Adipocyte (in vitro differentiated cells): ENCODE data around the gene UGT1A8.
"Not testable (repeated sequence)": the region's sequence is repeated elsewhere in the genome, so short reads cannot be mapped to it uniquely, and the experiment has no call there.

Source experiments
- DNase-seq: peaks from one replicate; pipeline ENCODE4 v3.0.0-alpha.2; 2015; ENCODE audit warnings: low read depth
- H3K27me3 ChIP-seq: replicated peaks from 2 replicates; pipeline ENCODE4 v1.7.0; 2013; ENCODE audit warnings: mild to moderate bottlenecking, low read length, moderate library complexity; ENCODE audit not compliant: control insufficient read depth, insufficient read depth
- H3K36me3 ChIP-seq: 2 replicates; pipeline ENCODE4 v1.7.0; 2013; ENCODE audit warnings: low read length, mild to moderate bottlenecking, moderate library complexity; ENCODE audit not compliant: control insufficient read depth, insufficient read depth, severe bottlenecking
- H3K4me1 ChIP-seq: 2 replicates; pipeline ENCODE4 v1.7.0; 2013; ENCODE audit warnings: mild to moderate bottlenecking, low read length, moderate library complexity; ENCODE audit not compliant: control insufficient read depth, insufficient read depth
- H3K4me3 ChIP-seq: 2 replicates; pipeline ENCODE4 v1.7.0; 2013; ENCODE audit warnings: mild to moderate bottlenecking, low read length, moderate library complexity
- H3K9ac ChIP-seq: 2 replicates; pipeline ENCODE4 v1.7.0; 2013; ENCODE audit warnings: mild to moderate bottlenecking, low read length, moderate library complexity
- H3K9me3 ChIP-seq: 2 replicates; pipeline ENCODE4 v1.7.0; 2013; ENCODE audit warnings: mild to moderate bottlenecking, low read length, moderate library complexity; ENCODE audit not compliant: control insufficient read depth

Gene UGT1A8

GRCh38 chr2:233617476-233617875, at the start of gene UGT1A8:
UGT1A8 (plus strand) TSS chr2:233617633; CDS start chr2:233617708, 75 bp downstream.
- not testable (repeated sequence) for H3K27me3 ChIP-seq, H3K4me3 ChIP-seq, H3K9me3 ChIP-seq, H3K9ac ChIP-seq, DNase-seq, H3K36me3 ChIP-seq, H3K4me1 ChIP-seq

GRCh38 chr2:233571001-233571400, 46.4 kb upstream of the UGT1A8 start:
- Histone ChIP-seq H3K9me3 (no peaks in the 10 kb centered on the region), H3K9ac (no peak overlapping the region), H3K27me3 (no peaks in the 10 kb centered on the region), H3K4me3 (no peak overlapping the region), H3K36me3 (no peaks in the 10 kb centered on the region), H3K4me1 (no peaks in the 10 kb centered on the region)
- DNase-seq, result no peak

GRCh38 chr2:233571462-233571861, 46.0 kb upstream of the UGT1A8 start:
- Histone ChIP-seq H3K4me1 (no peaks in the 10 kb centered on the region), H3K36me3 (no peaks in the 10 kb centered on the region), H3K27me3 (no peaks in the 10 kb centered on the region), H3K4me3 (no peak overlapping the region), H3K9me3 (no peaks in the 10 kb centered on the region), H3K9ac (no peak overlapping the region)
- DNase-seq, result no peak

GRCh38 chr2:233572468-233572867, 45.0 kb upstream of the UGT1A8 start:
- no peak overlapping the region for H3K4me3 ChIP-seq
- no peaks in the 10 kb centered on the region for H3K9me3 ChIP-seq
- no peak for DNase-seq
- no peaks in the 10 kb centered on the region for H3K4me1 ChIP-seq
- no peaks in the 10 kb centered on the region for H3K27me3 ChIP-seq
- H3K9ac ChIP-seq, result no peak overlapping the region
- H3K36me3 ChIP-seq, result no peaks in the 10 kb centered on the region

- H3K27me3 ChIP-seq, DNase-seq, H3K36me3 ChIP-seq, H3K4me1 ChIP-seq, H3K9me3 ChIP-seq, H3K4me3 ChIP-seq, H3K9ac ChIP-seq: not testable (repeated sequence)
Measured at GRCh38 chr2:233577341-233577740, 40.1 kb upstream of the UGT1A8 start.

GRCh38 chr2:233583217-233583965, 34.0 kb upstream of the UGT1A8 start:
- H3K9ac ChIP-seq, H3K4me3 ChIP-seq, H3K9me3 ChIP-seq, DNase-seq, H3K36me3 ChIP-seq, H3K27me3 ChIP-seq, H3K4me1 ChIP-seq: not testable (repeated sequence)

GRCh38 chr2:233584210-233584609, 33.2 kb upstream of the UGT1A8 start:
- Histone ChIP-seq H3K27me3 (no peaks in the 10 kb centered on the region), H3K9ac (no peak overlapping the region), H3K36me3 (no peaks in the 10 kb centered on the region), H3K9me3 (no peaks in the 10 kb centered on the region), H3K4me1 (no peaks in the 10 kb centered on the region), H3K4me3 (no peak overlapping the region)
- no peak for DNase-seq

- DNase-seq, result no peak
- Histone ChIP-seq H3K4me1 (no peaks in the 10 kb centered on the region), H3K9me3 (no peaks in the 10 kb centered on the region), H3K9ac (no peak overlapping the region), H3K4me3 (no peak overlapping the region), H3K36me3 (no peaks in the 10 kb centered on the region), H3K27me3 (peaks cover 7% of the 10 kb centered on the region)
Measured at GRCh38 chr2:233588400-233588799, 29.0 kb upstream of the UGT1A8 start.

- H3K4me3 ChIP-seq, H3K9me3 ChIP-seq, H3K36me3 ChIP-seq, DNase-seq, H3K4me1 ChIP-seq, H3K9ac ChIP-seq: not testable (repeated sequence)
- H3K27me3 ChIP-seq, result peaks cover 12% of the 10 kb centered on the region
Measured at GRCh38 chr2:233592706-233593105, 24.7 kb upstream of the UGT1A8 start.

- no peak overlapping the region for H3K9ac ChIP-seq
- no peaks in the 10 kb centered on the region for H3K4me1 ChIP-seq
- H3K36me3 ChIP-seq, result no peaks in the 10 kb centered on the region
- H3K9me3 ChIP-seq, result no peaks in the 10 kb centered on the region
- H3K27me3 ChIP-seq, result peaks cover 12% of the 10 kb centered on the region
- DNase-seq, result no peak
- no peak overlapping the region for H3K4me3 ChIP-seq
Measured at GRCh38 chr2:233593201-233593600, 24.2 kb upstream of the UGT1A8 start.

- Histone ChIP-seq H3K9me3 (no peaks in the 10 kb centered on the region), H3K4me1 (no peaks in the 10 kb centered on the region), H3K36me3 (no peaks in the 10 kb centered on the region), H3K27me3 (peaks cover 5% of the 10 kb centered on the region), H3K4me3 (no peak overlapping the region), H3K9ac (no peak overlapping the region)
- no peak for DNase-seq
Measured at GRCh38 chr2:233597522-233597921, 19.9 kb upstream of the UGT1A8 start.

GRCh38 chr2:233598952-233599351, 18.5 kb upstream of the UGT1A8 start:
- Histone ChIP-seq H3K9ac (no peak overlapping the region), H3K27me3 (peaks cover 3% of the 10 kb centered on the region), H3K9me3 (no peaks in the 10 kb centered on the region), H3K4me3 (no peak overlapping the region), H3K4me1 (no peaks in the 10 kb centered on the region), H3K36me3 (no peaks in the 10 kb centered on the region)
- peak; percentile 4 for DNase-seq
